HG03039 (cell line): ENCODE measurements around the gene JMJD7.

ENCODE experiments used
- ATAC-seq: cut with Tn5 transposase; IDR thresholded peaks from one replicate; pipeline ENCODE4 v1.9.1; 2021; ENCODE audit warnings: mild to moderate bottlenecking, moderate library complexity; ENCODE audit not compliant: unreplicated experiment

The JMJD7 gene

GRCh38 chr15:41827880-41828806 lies at the start of gene JMJD7:
JMJD7 (plus strand) TSS chr15:41828092; CDS start chr15:41828125, 33 bp downstream.
- ATAC-seq = peak; percentile 67

GRCh38 chr15:41778521-41778920 lies 49.4 kb upstream of the JMJD7 start:
- ATAC-seq = no peak

- no peak for ATAC-seq
These were observed 48.2 kb upstream of the JMJD7 start for GRCh38 chr15:41779662-41780157.

- no peak for ATAC-seq
These were observed 47.6 kb upstream of the JMJD7 start for GRCh38 chr15:41780266-41780665.

- no peak for ATAC-seq
These were observed 47.2 kb upstream of the JMJD7 start for GRCh38 chr15:41780727-41781126.

- no peak for ATAC-seq
These were observed 45.3 kb upstream of the JMJD7 start for GRCh38 chr15:41782371-41783282.

- ATAC-seq = no peak
These were observed 44.6 kb upstream of the JMJD7 start for GRCh38 chr15:41783296-41783695.

- ATAC-seq = no peak
These were observed 39.6 kb upstream of the JMJD7 start for GRCh38 chr15:41788262-41788661.

GRCh38 chr15:41789236-41789635 lies 38.7 kb upstream of the JMJD7 start:
- ATAC-seq = no peak

- ATAC-seq = no peak
These were observed 38.2 kb upstream of the JMJD7 start for GRCh38 chr15:41789662-41790061.

- no peak for ATAC-seq
These were observed 37.7 kb upstream of the JMJD7 start for GRCh38 chr15:41790169-41790568.

- ATAC-seq = no peak
These were observed 36.9 kb upstream of the JMJD7 start for GRCh38 chr15:41790756-41791546.

- ATAC-seq = no peak
These were observed 36.4 kb upstream of the JMJD7 start for GRCh38 chr15:41791547-41791937.

GRCh38 chr15:41792000-41792637 lies 35.8 kb upstream of the JMJD7 start:
- no peak for ATAC-seq

GRCh38 chr15:41794081-41794480 lies 33.8 kb upstream of the JMJD7 start:
- ATAC-seq = no peak

- ATAC-seq = no peak
These were observed 31.7 kb upstream of the JMJD7 start for GRCh38 chr15:41795996-41796856.

GRCh38 chr15:41797201-41797944 lies 30.5 kb upstream of the JMJD7 start:
- ATAC-seq = no peak
